Activated naive CD8-positive, alpha-beta T cell treated with anti-CD3 and anti-CD28 coated beads for 36 hours (primary cell): ENCODE measurements around the gene CALML5. TPM values are rescaled to one million over a fixed set of nuclear protein-coding genes. Genes with fewer than 3 reads are reported as not detected.

ENCODE experiments used
- DNase-seq: peaks from one replicate; pipeline ENCODE4 v3.0.0; 2021
- H3K27ac Mint-ChIP-seq: one replicate; pipeline ENCODE4 v1.8.0; 2022; ENCODE audit warnings: mild to moderate bottlenecking, moderate library complexity, mixed read lengths
- H3K27me3 Mint-ChIP-seq: one replicate; pipeline ENCODE4 v1.8.0; 2022; ENCODE audit warnings: mild to moderate bottlenecking, mixed read lengths
- H3K36me3 Mint-ChIP-seq: one replicate; pipeline ENCODE4 v1.8.0; 2021; ENCODE audit warnings: mild to moderate bottlenecking, mixed read lengths
- H3K4me1 Mint-ChIP-seq: one replicate; pipeline ENCODE4 v1.8.0; 2021; ENCODE audit warnings: mixed read lengths
- H3K4me3 Mint-ChIP-seq: one replicate; pipeline ENCODE4 v1.8.0; 2022; ENCODE audit warnings: mild to moderate bottlenecking, moderate library complexity, mixed read lengths
- H3K9me3 Mint-ChIP-seq: one replicate; pipeline ENCODE4 v1.8.0; 2022; ENCODE audit warnings: mixed read lengths
- total RNA-seq, 2 experiments: library from RNA; stranded (reverse); gene quantifications; one replicate each; pipeline ENCODE4 v1.2.3, GENCODE V29; 2021

CALML5 gene
- total RNA-seq, 2 experiments from 2014 or later = not detected

DNA sequence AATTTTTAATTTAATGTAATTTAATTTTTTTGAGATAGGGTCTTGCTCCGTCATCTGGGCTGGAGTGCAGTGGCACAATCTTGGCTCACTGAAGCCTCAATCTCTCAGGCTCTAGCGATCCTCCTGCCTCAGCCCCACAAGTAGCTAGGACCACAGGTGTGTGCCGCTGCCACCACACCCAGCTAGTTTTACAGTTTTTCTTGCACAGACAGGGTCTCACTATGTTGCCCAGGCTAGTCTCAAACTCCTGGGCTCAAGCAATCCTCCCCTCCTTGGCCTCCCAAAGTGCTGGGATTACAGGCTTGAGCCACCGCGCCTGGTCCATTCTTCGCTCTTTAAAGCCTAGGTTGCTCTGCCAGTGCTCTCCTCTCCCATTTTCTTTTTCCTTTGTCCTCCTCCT, 38.3 kb upstream of the CALML5 start:
- no peak overlapping the region for H3K4me3 Mint-ChIP-seq
- peaks cover 2% of the 10 kb centered on the region for H3K36me3 Mint-ChIP-seq
- H3K27ac Mint-ChIP-seq = no peak overlapping the region
- peaks cover 3% of the 10 kb centered on the region for H3K4me1 Mint-ChIP-seq
- no peak for DNase-seq
- H3K27me3 Mint-ChIP-seq = no peaks in the 10 kb centered on the region
- peaks cover 4% of the 10 kb centered on the region for H3K9me3 Mint-ChIP-seq

DNA sequence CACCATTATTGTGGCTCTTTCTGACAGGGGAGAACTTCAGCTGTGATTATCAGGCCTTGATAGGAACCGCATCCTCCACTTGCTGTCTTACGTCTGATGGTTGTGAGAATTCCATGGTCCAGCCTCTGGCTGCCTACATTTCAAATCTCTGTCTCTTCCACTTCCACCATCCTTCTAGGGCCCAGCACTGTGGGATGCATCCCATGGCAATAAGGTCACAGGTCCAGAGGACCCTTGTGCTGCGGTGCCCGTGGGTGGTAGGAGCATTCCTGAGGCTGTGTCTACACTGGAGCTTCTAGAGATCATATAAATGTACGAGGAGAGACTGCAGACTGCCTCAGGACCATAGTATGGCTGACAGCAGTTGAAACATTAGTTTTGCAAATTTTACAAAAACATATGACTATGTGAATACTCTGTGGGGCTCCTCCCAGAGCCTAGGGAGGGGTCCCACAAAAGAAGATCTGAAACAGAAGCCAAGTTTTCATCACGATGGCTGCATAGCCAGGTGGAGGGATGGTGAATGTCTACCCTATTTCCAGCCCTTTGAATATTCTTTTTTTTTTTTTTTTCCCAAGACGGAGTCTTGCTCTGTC, 37.2 kb upstream of the CALML5 start:
- Mint-ChIP-seq H3K4me3 (no peak overlapping the region), H3K27ac (no peak overlapping the region), H3K4me1 (peaks cover 3% of the 10 kb centered on the region), H3K27me3 (no peaks in the 10 kb centered on the region), H3K36me3 (no peaks in the 10 kb centered on the region), H3K9me3 (no peaks in the 10 kb centered on the region)
- no peak for DNase-seq

DNA sequence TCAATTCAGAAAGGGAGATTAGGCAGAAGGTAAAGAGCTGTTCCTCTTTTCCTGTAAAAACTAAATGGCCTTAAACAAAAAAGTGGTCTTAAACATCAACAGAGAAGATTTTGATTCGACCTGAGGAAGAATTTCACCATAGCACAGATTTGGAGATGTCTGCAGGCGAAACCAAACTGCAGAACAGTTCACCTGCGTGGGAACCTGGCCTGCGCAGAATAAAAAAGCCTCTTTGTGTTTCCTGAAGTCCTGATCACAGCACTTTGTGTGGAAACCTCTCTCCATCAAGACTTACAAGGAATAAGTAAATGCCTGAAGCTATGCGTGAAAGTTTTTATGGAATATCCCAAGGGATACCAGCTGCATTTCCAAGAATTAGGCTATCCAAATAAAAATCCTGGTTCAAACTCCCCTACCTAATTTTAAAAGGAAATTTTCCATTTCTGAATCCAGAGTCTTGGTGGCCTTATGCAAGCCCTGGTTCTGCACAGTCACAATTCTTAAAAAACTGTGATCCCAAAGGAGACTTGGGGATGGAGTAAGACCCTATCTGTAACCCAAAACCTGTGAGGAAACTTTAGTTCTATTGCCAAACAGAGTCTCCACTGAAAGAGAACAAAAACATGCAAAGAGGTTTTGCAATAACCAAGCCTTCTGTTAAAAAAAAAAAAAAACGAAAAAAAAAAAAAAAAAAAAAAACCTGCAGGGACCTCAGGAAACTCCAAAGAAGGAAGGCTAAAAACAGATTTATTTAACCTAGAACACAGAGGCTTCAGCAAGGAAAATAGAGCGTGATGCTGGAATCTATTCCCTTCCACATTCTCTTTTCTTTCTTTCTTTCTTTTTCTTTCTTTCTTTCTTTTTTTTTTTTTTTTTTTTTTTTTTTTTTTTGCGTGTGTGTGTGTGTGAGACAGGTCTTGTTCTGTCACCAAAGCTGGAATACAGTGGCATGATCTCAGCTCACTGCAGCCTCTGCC, 35.8 kb upstream of the CALML5 start:
- no peak overlapping the region for H3K4me3 Mint-ChIP-seq
- H3K27ac Mint-ChIP-seq = no peak overlapping the region
- no peaks in the 10 kb centered on the region for H3K36me3 Mint-ChIP-seq
- H3K9me3 Mint-ChIP-seq = no peaks in the 10 kb centered on the region
- H3K4me1 Mint-ChIP-seq = peaks cover 3% of the 10 kb centered on the region
- H3K27me3 Mint-ChIP-seq = no peaks in the 10 kb centered on the region
- no peak for DNase-seq

DNA sequence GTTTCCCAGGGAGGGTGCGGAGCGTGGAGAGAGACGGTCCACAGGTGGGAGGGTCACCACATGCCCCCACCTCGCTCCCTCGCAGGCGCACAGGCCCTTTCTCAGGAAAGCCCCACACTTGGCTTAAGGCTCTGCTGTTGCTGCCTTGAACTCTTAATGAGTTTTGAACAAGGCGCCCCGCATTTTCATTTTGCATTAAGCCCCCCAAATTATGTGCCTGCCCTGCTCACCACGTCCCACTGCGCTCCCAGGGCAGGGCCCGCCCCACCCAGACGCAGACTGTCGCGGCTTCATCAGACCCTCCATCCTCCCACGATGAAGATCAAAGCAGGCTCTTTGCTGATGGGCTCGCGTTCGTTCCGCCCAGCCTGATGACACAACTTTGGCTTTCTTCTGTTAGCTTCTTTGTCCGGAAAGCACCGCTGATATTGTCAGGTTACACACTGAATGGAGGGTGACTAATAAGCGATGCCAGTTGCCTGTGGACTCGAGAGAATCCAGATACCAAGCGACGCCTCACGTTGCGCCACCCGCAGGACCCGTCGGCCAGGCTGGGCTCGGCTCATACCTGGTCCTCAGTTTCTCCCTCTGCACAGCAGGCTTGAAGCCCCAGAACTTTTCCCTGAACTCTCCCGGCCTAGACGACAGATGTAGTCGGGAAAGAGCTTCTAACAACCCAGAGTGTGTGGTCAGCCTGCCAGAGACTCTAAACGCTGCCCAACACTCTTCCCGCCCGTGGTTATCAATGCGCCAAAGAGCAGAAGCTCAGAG, 34.9 kb upstream of the CALML5 start:
- no peaks in the 10 kb centered on the region for H3K36me3 Mint-ChIP-seq
- H3K27me3 Mint-ChIP-seq = no peaks in the 10 kb centered on the region
- no peak for DNase-seq

DNA sequence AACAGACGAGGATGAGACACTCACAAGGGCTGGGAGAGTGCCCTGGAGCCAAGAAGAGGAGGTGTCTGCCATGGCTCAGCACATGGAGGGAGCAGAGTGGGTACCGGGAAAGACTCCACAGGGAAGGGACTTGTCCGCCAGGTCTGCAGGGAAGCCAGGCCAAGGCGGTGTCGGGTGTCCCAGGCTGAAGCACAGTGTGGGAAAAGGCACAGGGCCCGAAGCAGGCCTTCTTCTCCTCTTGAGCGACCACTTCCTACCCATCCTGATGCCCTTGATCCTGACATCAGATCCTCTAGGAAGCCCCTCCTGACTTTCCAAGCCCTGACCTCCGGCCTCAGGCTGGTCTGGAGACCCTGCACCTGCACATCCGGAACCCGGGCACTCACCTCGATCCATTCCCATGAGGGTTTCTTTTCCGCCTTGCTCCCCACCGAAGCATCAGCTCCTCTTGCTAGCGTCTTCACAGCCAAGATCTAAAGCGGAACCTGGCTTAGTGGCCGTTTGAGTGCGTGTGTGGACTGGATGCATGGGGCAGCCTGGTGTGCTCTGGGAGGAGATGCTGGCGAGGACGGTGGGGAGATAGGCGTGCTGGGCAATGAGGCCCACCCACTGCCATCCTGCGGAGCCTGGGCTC, 33.8 kb upstream of the CALML5 start:
- Mint-ChIP-seq H3K27ac (no peak overlapping the region), H3K4me1 (no peaks in the 10 kb centered on the region)

More for the DNA sequence above, 34.9 kb upstream of the CALML5 start:
- H3K4me1 Mint-ChIP-seq = peaks cover 3% of the 10 kb centered on the region
- no peak overlapping the region for H3K27ac Mint-ChIP-seq
- no peak overlapping the region for H3K4me3 Mint-ChIP-seq
- no peaks in the 10 kb centered on the region for H3K9me3 Mint-ChIP-seq

DNA sequence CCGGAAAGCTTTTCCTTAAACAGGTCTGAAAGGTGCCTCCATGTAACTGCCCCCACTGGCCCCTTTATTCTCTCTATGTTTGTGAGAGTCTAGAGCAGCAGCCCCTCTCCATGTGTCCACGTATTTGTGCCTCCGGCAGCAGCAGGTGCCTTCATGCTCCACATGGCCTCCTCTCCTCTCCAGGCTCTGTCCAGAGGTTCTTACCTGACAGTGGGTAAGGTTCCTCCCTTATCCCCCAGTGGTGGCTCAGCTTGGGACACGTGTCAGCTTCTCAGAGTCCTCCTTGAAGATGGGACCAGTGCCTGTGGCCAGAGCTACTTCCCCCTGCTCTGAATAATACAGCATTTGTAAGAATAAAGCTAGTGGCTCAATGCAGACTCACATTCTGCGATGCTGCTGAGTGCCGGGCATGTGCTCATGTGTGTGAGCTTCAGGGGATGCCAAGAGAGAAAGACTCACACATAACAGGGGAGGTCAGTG, 33.3 kb upstream of the CALML5 start:
- no peaks in the 10 kb centered on the region for H3K4me1 Mint-ChIP-seq

More for the DNA sequence above, 33.8 kb upstream of the CALML5 start:
- H3K36me3 Mint-ChIP-seq = no peaks in the 10 kb centered on the region
- no peaks in the 10 kb centered on the region for H3K9me3 Mint-ChIP-seq
- DNase-seq = no peak
- no peak overlapping the region for H3K4me3 Mint-ChIP-seq
- no peaks in the 10 kb centered on the region for H3K27me3 Mint-ChIP-seq

DNA sequence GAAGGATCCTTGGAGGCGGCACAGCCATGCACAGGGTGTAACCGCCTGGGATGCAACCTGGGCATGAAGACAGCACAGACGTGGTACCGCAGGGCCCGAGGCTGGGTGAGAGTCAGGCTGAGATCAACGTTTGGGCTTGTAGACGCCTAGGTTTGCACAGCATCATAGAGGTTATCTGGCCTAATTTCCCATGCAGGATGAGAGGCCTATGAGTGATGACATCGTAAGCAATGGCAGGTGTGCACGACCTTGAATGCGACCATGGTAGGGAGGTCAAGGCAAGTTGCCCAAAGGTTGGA, 32.9 kb upstream of the CALML5 start:
- no peak for DNase-seq
- H3K4me1 Mint-ChIP-seq = no peaks in the 10 kb centered on the region
- H3K36me3 Mint-ChIP-seq = no peaks in the 10 kb centered on the region
- H3K27me3 Mint-ChIP-seq = no peaks in the 10 kb centered on the region
- no peak overlapping the region for H3K4me3 Mint-ChIP-seq
- H3K9me3 Mint-ChIP-seq = no peaks in the 10 kb centered on the region
- H3K27ac Mint-ChIP-seq = no peak overlapping the region

More for the DNA sequence above, 33.3 kb upstream of the CALML5 start:
- no peaks in the 10 kb centered on the region for H3K9me3 Mint-ChIP-seq
- DNase-seq = no peak
- H3K27me3 Mint-ChIP-seq = no peaks in the 10 kb centered on the region
- H3K36me3 Mint-ChIP-seq = no peaks in the 10 kb centered on the region
- H3K4me3 Mint-ChIP-seq = no peak overlapping the region
- no peak overlapping the region for H3K27ac Mint-ChIP-seq

DNA sequence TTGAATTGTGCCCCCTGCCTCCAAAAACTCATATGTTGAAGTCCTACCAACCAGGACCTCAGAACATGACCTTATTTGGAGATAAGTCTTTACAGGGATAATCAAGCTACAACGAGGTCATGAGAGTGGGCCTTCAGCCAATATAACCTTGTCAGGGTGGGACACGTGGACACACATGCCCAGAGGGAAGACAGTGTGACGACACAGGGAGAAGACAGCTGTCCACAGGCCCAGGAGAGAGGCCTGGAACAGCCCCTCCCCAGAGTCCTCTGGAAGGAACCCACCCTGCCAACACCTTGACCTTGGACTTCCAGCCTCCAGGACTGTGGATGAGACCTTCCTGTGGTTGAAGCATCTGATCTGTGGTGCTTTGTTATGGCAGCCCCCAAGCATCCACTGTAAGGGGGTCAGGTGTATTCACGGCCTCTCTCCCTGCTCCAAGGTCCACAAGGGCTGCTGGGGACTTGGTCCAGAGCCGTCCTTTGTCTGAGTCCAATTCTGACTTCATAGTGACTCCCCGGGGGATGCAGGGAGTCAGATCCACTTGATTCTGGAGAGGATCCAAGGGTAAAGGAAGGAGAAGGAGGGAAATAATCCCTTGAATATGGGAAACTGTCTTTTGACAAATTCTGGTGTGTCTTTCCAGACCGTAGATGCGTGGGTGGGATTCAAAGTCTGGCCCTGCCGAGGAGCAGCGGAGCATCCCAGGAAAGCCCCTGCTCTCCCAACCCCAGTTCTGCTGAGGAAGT, 32.4 kb upstream of the CALML5 start:
- Mint-ChIP-seq H3K9me3 (no peaks in the 10 kb centered on the region), H3K27ac (no peak overlapping the region), H3K36me3 (no peaks in the 10 kb centered on the region), H3K4me3 (no peak overlapping the region), H3K4me1 (no peaks in the 10 kb centered on the region), H3K27me3 (no peaks in the 10 kb centered on the region)
- no peak for DNase-seq

DNA sequence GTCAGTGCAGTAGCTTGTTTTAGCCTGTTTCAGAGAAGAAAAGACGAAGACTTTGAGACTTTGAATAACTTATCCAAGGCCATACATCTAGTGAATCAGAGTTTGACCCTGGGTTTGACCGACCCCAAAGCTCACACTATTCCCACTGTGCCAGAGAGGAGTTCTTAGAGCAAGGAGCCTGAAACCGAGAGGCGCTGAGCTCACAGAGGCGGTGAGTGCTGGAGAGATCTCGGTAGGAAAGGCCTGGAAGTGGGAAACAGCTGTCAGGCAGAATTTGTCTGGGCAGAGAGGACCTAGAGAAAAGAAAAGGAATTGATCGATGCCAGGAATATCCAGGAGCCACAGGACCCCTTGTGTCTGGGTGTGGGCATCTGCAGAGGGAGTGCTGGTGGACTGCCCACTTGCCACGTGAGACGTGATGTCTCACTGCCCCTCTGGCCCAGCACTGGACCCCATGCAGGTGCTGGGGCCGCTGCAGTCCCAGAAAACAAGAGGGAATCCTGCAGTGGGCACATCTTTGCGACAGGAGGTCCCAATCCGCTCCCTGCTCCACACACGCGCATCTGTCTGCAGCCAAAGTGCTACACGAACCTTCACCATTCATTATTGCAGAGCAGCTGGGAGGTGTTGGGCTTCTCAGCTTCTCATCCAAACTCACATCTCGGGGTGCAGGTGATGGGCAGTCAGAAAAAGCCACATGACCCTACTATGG, 31.6 kb upstream of the CALML5 start:
- Mint-ChIP-seq H3K4me1 (no peaks in the 10 kb centered on the region), H3K36me3 (no peaks in the 10 kb centered on the region), H3K9me3 (no peaks in the 10 kb centered on the region), H3K4me3 (no peak overlapping the region), H3K27ac (no peak overlapping the region), H3K27me3 (no peaks in the 10 kb centered on the region)
- DNase-seq = no peak

DNA sequence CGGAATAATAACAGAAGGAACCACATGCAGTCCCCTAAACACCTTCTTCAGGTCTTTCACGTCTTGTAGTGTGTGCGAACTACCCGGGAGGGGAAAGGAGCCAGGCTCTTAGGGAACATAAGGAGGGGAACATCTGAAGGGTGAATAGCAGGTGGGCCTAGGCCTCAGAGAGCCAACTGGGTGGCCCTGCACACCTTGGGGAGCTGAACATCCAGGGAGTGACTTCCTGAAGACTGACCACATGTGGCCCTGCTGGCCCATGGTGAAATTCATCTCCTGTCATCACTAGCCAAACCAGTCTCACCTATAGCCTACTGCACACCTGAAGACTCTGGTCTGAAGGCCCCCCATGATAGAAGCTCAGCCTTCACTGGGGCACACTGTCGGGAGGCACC, 31.0 kb upstream of the CALML5 start:
- Mint-ChIP-seq H3K4me3 (no peak overlapping the region), H3K9me3 (no peaks in the 10 kb centered on the region), H3K27ac (no peak overlapping the region), H3K4me1 (no peaks in the 10 kb centered on the region), H3K27me3 (no peaks in the 10 kb centered on the region), H3K36me3 (no peaks in the 10 kb centered on the region)
- DNase-seq = no peak

DNA sequence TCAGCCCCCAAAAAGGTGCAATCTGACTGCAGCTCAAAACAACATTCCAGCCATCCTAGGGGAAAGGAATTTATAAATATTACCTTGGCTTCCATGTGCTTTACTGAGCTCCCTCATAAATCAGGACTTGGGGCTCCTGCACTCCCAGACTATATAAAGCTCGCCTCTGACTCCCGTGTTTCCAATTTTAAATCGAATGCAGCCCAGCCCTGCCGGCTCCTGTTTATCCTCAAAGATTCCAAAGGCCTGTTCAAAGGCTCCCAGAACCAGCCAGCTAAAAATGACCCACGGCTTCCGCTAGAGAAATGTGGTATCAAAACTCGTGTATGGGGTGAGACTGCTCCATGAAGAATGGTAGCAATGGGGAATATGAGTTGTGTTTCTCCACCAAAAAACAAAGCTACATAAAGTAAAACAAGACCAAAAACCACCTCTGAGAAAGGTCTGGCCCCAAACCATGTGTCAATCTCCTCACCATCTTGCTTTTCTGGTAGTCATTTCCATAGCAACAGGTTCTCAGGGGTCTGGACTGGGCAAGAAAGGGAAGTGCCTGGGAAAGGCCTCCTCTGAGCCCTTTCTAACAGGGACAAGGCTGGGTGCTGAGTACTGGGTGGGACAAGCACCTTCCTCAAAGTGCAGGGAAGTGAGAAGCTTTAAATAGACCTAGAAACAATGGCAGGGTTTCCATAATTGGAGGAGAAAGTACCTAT, 30.5 kb upstream of the CALML5 start:
- no peaks in the 10 kb centered on the region for H3K36me3 Mint-ChIP-seq
- H3K9me3 Mint-ChIP-seq = no peaks in the 10 kb centered on the region
- H3K4me1 Mint-ChIP-seq = no peaks in the 10 kb centered on the region
- H3K27ac Mint-ChIP-seq = no peak overlapping the region
- no peak overlapping the region for H3K4me3 Mint-ChIP-seq
- DNase-seq = no peak
- no peaks in the 10 kb centered on the region for H3K27me3 Mint-ChIP-seq

DNA sequence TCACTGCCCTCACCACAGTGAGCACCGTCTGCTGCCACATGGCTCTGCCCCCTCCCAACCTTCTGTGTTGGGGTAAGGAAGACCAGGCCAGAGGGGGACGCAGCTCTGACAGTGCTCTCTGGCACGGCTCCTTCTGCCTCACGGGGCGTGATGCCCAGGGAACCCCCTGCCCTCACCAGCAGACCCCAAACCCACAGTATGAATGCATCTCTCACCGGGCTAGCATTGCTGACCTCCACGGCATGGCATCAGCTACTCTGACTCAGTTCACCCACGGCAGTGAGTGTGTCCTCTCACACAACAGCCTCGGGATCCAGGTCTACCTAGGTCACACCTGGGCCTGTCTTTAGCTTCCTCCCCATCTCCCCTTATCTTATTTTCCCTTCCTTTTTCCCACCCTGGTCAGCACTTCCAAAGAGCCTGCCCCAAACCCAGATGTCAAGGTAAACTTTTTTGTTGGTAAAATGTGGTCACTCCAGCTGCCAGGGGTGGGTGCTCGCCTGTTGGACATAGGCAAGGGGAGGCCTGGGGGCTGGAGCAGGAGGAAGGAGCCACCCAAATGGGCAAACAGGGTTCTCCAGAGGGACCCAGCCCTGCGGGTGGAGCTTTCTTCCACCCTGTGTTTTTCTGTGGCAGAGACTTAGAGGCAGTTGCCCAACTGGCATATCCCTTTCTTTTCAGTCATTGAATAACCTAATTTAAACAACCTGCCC, 29.8 kb upstream of the CALML5 start:
- no peaks in the 10 kb centered on the region for H3K4me1 Mint-ChIP-seq
- H3K27me3 Mint-ChIP-seq = no peaks in the 10 kb centered on the region
- no peak for DNase-seq
- H3K9me3 Mint-ChIP-seq = no peaks in the 10 kb centered on the region
- no peak overlapping the region for H3K27ac Mint-ChIP-seq
- no peak overlapping the region for H3K4me3 Mint-ChIP-seq
- H3K36me3 Mint-ChIP-seq = no peaks in the 10 kb centered on the region
